H1 (cell line): Measurements from ENCODE around the gene LRRK1. TPM values are rescaled to one million over a fixed set of nuclear protein-coding genes. Genes with fewer than 3 reads are reported as not detected.

Experiments
- CTCF ChIA-PET: fragments of 300-600 bp; sonication (Branson Sonifier 250); formaldehyde crosslinking; loops from one replicate; lab custom pipeline; 2021; ENCODE audit not compliant: partially characterized antibody; lab: Charles Lee
- POLR2A ChIA-PET: fragments of 300-600 bp; sonication (Branson Sonifier 250); formaldehyde crosslinking; loops from one replicate; lab custom pipeline; 2021; ENCODE audit warnings: inconsistent platforms; ENCODE audit not compliant: partially characterized antibody; lab: Charles Lee
- DNase-seq, 2 experiments: peaks; one replicate each; pipeline versions ENCODE4 v3.0.0 to v3.0.0-alpha.2; 2010 to 2022; ENCODE audit warnings: low spot score in 2 of 2, low read depth in 1 of 2, mixed read lengths in 1 of 2
- FAIRE-seq: peaks from 2 replicates; lab custom pipeline; 2011; peaks lifted over from hg19 to GRCh38; lab: Jason Lieb, UNC
- H2AFZ ChIP-seq: 2 replicates; pipeline ENCODE4 v1.8.1; 2012; ENCODE audit warnings: low read length, inconsistent platforms
- H2AK5ac ChIP-seq: 2 replicates; pipeline ENCODE4 v1.6.1; 2013; ENCODE audit warnings: low read depth, low read length
- H2BK120ac ChIP-seq: replicated peaks from 2 replicates; pipeline ENCODE3; 2013; ENCODE audit warnings: low read depth, low read length, inconsistent platforms
- H2BK12ac ChIP-seq: 2 replicates; pipeline ENCODE4 v1.6.1; 2013; ENCODE audit warnings: low read depth, low read length
- H2BK15ac ChIP-seq: 2 replicates; pipeline ENCODE4 v1.6.1; 2013; ENCODE audit warnings: low read length
- H2BK20ac ChIP-seq: 2 replicates; pipeline ENCODE4 v1.6.1; 2013; ENCODE audit warnings: low read length
- H2BK5ac ChIP-seq: 2 replicates; pipeline ENCODE4 v1.6.1; 2013; ENCODE audit warnings: low read depth, low read length
- H3K14ac ChIP-seq: 2 replicates; pipeline ENCODE4 v1.6.1; 2013; ENCODE audit warnings: inconsistent platforms; ENCODE audit not compliant: insufficient read length
- H3K18ac ChIP-seq: 2 replicates; pipeline ENCODE4 v1.6.1; 2013; ENCODE audit warnings: low read length; ENCODE audit errors: extremely low read depth
- H3K23ac ChIP-seq: 2 replicates; pipeline ENCODE4 v1.6.1; 2013; ENCODE audit warnings: inconsistent platforms; ENCODE audit not compliant: insufficient read length
- H3K23me2 ChIP-seq: 2 replicates; pipeline ENCODE4 v1.6.1; 2013; ENCODE audit warnings: low read depth, low read length
- H3K27ac ChIP-seq: 2 replicates; pipeline ENCODE4 v1.6.1; 2011; ENCODE audit warnings: low read depth, low read length, inconsistent platforms
- H3K27me3 ChIP-seq, 4 experiments: replicated peaks in 1 of 4; 1 replicate in 1 of 4; 2 replicates in 3 of 4; pipeline versions ENCODE4 v1.6.1 to v1.8.1; 2011 to 2013; ENCODE audit warnings: low read length in 3 of 4, mild to moderate bottlenecking in 3 of 4, inconsistent platforms in 2 of 4, mixed read lengths in 2 of 4, moderate library complexity in 1 of 4; ENCODE audit not compliant: control insufficient read depth in 3 of 4, insufficient read depth in 3 of 4; ENCODE audit errors: extremely low read depth in 1 of 4
- H3K36me3 ChIP-seq, 4 experiments: 2 replicates each; pipeline versions ENCODE4 v1.6.1 to v1.8.1; 2011 to 2013; ENCODE audit warnings: mild to moderate bottlenecking in 4 of 4, low read length in 3 of 4, moderate library complexity in 2 of 4, control low read depth in 1 of 4, inconsistent platforms in 1 of 4; ENCODE audit not compliant: insufficient read depth in 4 of 4, control insufficient read depth in 2 of 4
- H3K4ac ChIP-seq: replicated peaks from 2 replicates; pipeline ENCODE3; 2013; ENCODE audit warnings: low read length, low read depth, mixed read lengths, inconsistent platforms; ENCODE audit not compliant: insufficient read length
- H3K4me1 ChIP-seq, 4 experiments: replicated peaks in 1 of 4; 1 replicate in 1 of 4; 2 replicates in 3 of 4; pipeline versions ENCODE4 v1.6.1 to v1.8.1; 2011 to 2013; ENCODE audit warnings: low read length in 3 of 4, inconsistent platforms in 2 of 4, mixed read lengths in 1 of 4; ENCODE audit not compliant: insufficient read depth in 4 of 4, control insufficient read depth in 3 of 4
- H3K4me2 ChIP-seq, 2 experiments: 2 replicates each; pipeline versions ENCODE4 v1.6.1 to v1.8.1; 2011 to 2013; ENCODE audit warnings: low read depth in 2 of 2, low read length in 2 of 2, control low read depth in 1 of 2, inconsistent platforms in 1 of 2, mild to moderate bottlenecking in 1 of 2; ENCODE audit not compliant: insufficient read depth in 1 of 2
- H3K4me3 ChIP-seq, 4 experiments: fragments of 200-600, 300-600 bp in 1 of 4; sonication (generic), shearing (Covaris generic), sonication (Bioruptor Twin) in 1 of 4; 2 replicates each; pipeline versions ENCODE4 v1.5.1 to v1.8.1; 2011 to 2016; ENCODE audit warnings: low read length in 4 of 4, low read depth in 3 of 4, control low read depth in 2 of 4, inconsistent platforms in 2 of 4, mild to moderate bottlenecking in 2 of 4, mixed read lengths in 1 of 4, moderate library complexity in 1 of 4; ENCODE audit not compliant: insufficient read depth in 2 of 4; ENCODE audit errors: extremely low read depth in 1 of 4
- H3K56ac ChIP-seq: replicated peaks from 2 replicates; pipeline ENCODE3; 2013; ENCODE audit warnings: low read depth, mild to moderate bottlenecking, mixed read lengths, low read length, inconsistent platforms; ENCODE audit not compliant: insufficient read length
- H3K79me1 ChIP-seq: 2 replicates; pipeline ENCODE4 v1.6.1; 2013; ENCODE audit warnings: low read depth, low read length, control low read depth
- H3K79me2 ChIP-seq, 2 experiments: 2 replicates each; pipeline versions ENCODE4 v1.6.1 to v1.8.1; 2012 to 2013; ENCODE audit warnings: low read length in 2 of 2, mild to moderate bottlenecking in 2 of 2, inconsistent platforms in 1 of 2; ENCODE audit not compliant: insufficient read depth in 2 of 2, control insufficient read depth in 1 of 2
- H3K9ac ChIP-seq, 4 experiments: replicated peaks in 1 of 4; 1 replicate in 1 of 4; 2 replicates in 3 of 4; pipeline versions ENCODE4 v1.6.1 to v1.8.1; 2011 to 2013; ENCODE audit warnings: low read depth in 3 of 4, low read length in 3 of 4, control low read depth in 2 of 4, mild to moderate bottlenecking in 2 of 4, moderate library complexity in 2 of 4, inconsistent platforms in 1 of 4; ENCODE audit errors: extremely low read depth in 1 of 4
- H3K9me3 ChIP-seq, 2 experiments: 2 replicates each; pipeline versions ENCODE4 v1.6.1 to v1.8.1; 2012 to 2013; ENCODE audit warnings: mild to moderate bottlenecking in 2 of 2, moderate library complexity in 2 of 2, control low read depth in 1 of 2, inconsistent platforms in 1 of 2, low read depth in 1 of 2, low read length in 1 of 2, mixed read lengths in 1 of 2; ENCODE audit not compliant: insufficient read depth in 2 of 2
- H4K20me1 ChIP-seq, 2 experiments: replicated peaks in 1 of 2; 2 replicates each; pipeline versions ENCODE3 to v1.8.1; 2011 to 2013; ENCODE audit warnings: inconsistent platforms in 2 of 2, low read length in 2 of 2, mild to moderate bottlenecking in 1 of 2; ENCODE audit not compliant: insufficient read depth in 2 of 2, control insufficient read depth in 1 of 2
- H4K5ac ChIP-seq: 2 replicates; pipeline ENCODE4 v1.6.1; 2013; ENCODE audit warnings: low read length, low read depth, mixed read lengths, inconsistent platforms; ENCODE audit not compliant: insufficient read length
- H4K8ac ChIP-seq: 2 replicates; pipeline ENCODE4 v1.8.0; 2013; ENCODE audit warnings: mild to moderate bottlenecking, moderate library complexity, low read length, inconsistent platforms; ENCODE audit not compliant: insufficient read depth; ENCODE audit errors: extremely low read depth
- H4K91ac ChIP-seq: replicated peaks from 2 replicates; pipeline ENCODE3; 2013; ENCODE audit warnings: low read length, mixed read lengths, inconsistent platforms; ENCODE audit not compliant: insufficient read length
- JUND ChIP-seq: IDR thresholded peaks from 2 replicates; pipeline ENCODE4 v1.6.1; 2011; ENCODE audit warnings: mild to moderate bottlenecking, improper control_type of control experiment, low read length
- WGBS, 2 experiments: shearing (Covaris generic) in 1 of 2; methylation state at CpG; one replicate each; pipeline versions ENCODE4 v1.1.6 to v1.1.7; 2013 to 2015; ENCODE audit warnings: low lambda C conversion rate in 2 of 2, mixed read lengths in 2 of 2, inconsistent platforms in 1 of 2, low coverage in 1 of 2, missing lambda C conversion rate in 1 of 2; ENCODE audit not compliant: insufficient replicate concordance in 2 of 2, insufficient coverage in 1 of 2, insufficient read length in 1 of 2; ENCODE audit errors: extremely low coverage in 1 of 2, missing lambda C conversion rate in 1 of 2; 5-methylcytosine and 5-hydroxymethylcytosine counted together
- polyA plus RNA-seq, 7 experiments: library from polyadenylated mRNA; depleted of rRNA in 3 of 7; stranded (reverse) in 5 of 7; unstranded in 2 of 7; fragments of >200 nt in 5 of 7; fragments of 200-250 nt in 2 of 7; gene quantifications; 1 replicate in 5 of 7; 2 replicates in 1 of 7; 4 replicates in 1 of 7; pipeline versions ENCODE4 v1.2.1 to v1.2.3, GENCODE V29; 2011 to 2013; ENCODE audit warnings: missing spikeins in 2 of 7, mixed read lengths in 2 of 7
- total RNA-seq: library from RNA; stranded (reverse); fragmentation: NEBNext Ultra II Directional; extraction: Animal tissue kit (Norgen Biotek cat#: 25700); gene quantifications from 2 replicates; pipeline ENCODE4 v1.2.1, GENCODE V29; 2021

LRRK1 gene
- total and polyA plus RNA-seq, 2 of the 8 experiments (the other 6 are each of a cell fraction or from before 2014, with no cell fraction given): 1.2 to 3.6 TPM

DNA sequence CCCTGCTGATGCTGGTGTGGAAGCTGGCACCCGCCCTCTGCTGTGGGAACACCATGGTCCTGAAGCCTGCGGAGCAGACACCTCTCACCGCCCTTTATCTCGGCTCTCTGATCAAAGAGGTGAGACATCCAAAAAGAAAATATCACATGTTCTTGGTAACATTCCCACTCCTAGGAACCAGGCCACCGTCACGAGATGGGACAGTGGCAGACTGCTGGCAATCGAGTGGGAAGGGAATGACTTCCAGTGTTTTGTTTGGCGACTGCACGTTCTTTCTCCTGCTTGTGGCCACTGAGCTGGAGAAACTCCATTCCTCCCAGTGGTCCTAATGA, 25.2 kb upstream of the LRRK1 start:
- Histone ChIP-seq H2AK5ac (no peak overlapping the region), H2AFZ (no peak overlapping the region), H3K79me2 (no peaks in the 10 kb centered on the region), H3K4me1 (peaks cover 0 to 5% (median 1%) of the 10 kb centered on the region in 4 experiments; a peak in 2 of 7 replicates), H4K5ac (no peak overlapping the region), H3K23ac (no peak overlapping the region), H3K4ac (no peak overlapping the region), H2BK15ac (no peak overlapping the region), H3K18ac (no peak overlapping the region), H4K91ac (no peak overlapping the region), H3K9me3 (no peaks in the 10 kb centered on the region), H4K8ac (no peak overlapping the region), H3K56ac (no peak overlapping the region), H3K27ac (no peak overlapping the region), H4K20me1 (peaks cover 0 to 1% of the 10 kb centered on the region in 2 experiments), H2BK12ac (no peak overlapping the region), H2BK5ac (no peak overlapping the region), H3K79me1 (no peaks in the 10 kb centered on the region), H3K27me3 (no peaks in the 10 kb centered on the region; a peak in 1 of 7 replicates), H3K4me3 (no peak overlapping the region), H3K36me3 (no peaks in the 10 kb centered on the region), H3K9ac (no peak overlapping the region), H2BK20ac (no peak overlapping the region), H3K4me2 (no peak overlapping the region), H2BK120ac (no peak overlapping the region), H3K14ac (no peak overlapping the region), H3K23me2 (no peaks in the 10 kb centered on the region)
- DNase-seq: no peak
- POLR2A ChIA-PET: interaction anchor here (0.7 kb wide), 1 partner anchor 14 kb away, joined by 3 read pairs; no protein-coding TSS in a partner anchor
- no peak for TF ChIP-seq JUND
- 84% methylated on average over 9 of the region's 9 CpGs; no CpG with 5 or more reads in 1 of the 2 experiments for WGBS, 2 experiments
- no peak for FAIRE-seq
- CTCF ChIA-PET: interaction anchor here (1.0 to 6.8 kb wide), 4 partner anchors 21 to 114 kb away, joined by 3 to 34 read pairs (median 14); no protein-coding TSS in a partner anchor
